Endodermal cell (in vitro differentiated cells): ENCODE data around the gene ICA1. TPM values are rescaled to one million over a fixed set of nuclear protein-coding genes. Genes with fewer than 3 reads are reported as not detected.

Experiments used
- DNase-seq: peaks from one replicate; pipeline ENCODE4 v3.0.0-alpha.2; 2017
- H3K27ac ChIP-seq: 2 replicates; pipeline ENCODE4 v1.5.1; 2013; ENCODE audit warnings: mild to moderate bottlenecking, low read depth, low read length, moderate library complexity
- H3K27me3 ChIP-seq: 2 replicates; pipeline ENCODE4 v1.6.1; 2013; ENCODE audit warnings: mild to moderate bottlenecking, low read length, moderate library complexity; ENCODE audit not compliant: insufficient read depth, control insufficient read depth, poor library complexity, severe bottlenecking
- H3K36me3 ChIP-seq: 2 replicates; pipeline ENCODE4 v1.7.0; 2013; ENCODE audit warnings: mild to moderate bottlenecking, low read length, moderate library complexity; ENCODE audit not compliant: control insufficient read depth, insufficient read depth
- H3K4me1 ChIP-seq: one replicate; pipeline ENCODE4 v1.7.0; 2013; ENCODE audit warnings: low read length; ENCODE audit not compliant: control insufficient read depth, insufficient read depth
- H3K4me3 ChIP-seq: 2 replicates; pipeline ENCODE4 v1.5.1; 2013; ENCODE audit warnings: mild to moderate bottlenecking, low read length, moderate library complexity
- H3K9ac ChIP-seq: 2 replicates; pipeline ENCODE4 v1.6.1; 2013; ENCODE audit warnings: mild to moderate bottlenecking, low read length, moderate library complexity; ENCODE audit not compliant: poor library complexity, severe bottlenecking; ENCODE audit errors: extremely low read depth
- H3K9me3 ChIP-seq: 2 replicates; pipeline ENCODE4 v1.6.1; 2013; ENCODE audit warnings: mild to moderate bottlenecking, low read length, moderate library complexity; ENCODE audit not compliant: control insufficient read depth
- H3K27ac Mint-ChIP-seq: 2 replicates; pipeline ENCODE4 v1.8.0; 2020; ENCODE audit warnings: mixed read lengths
- H3K27me3 Mint-ChIP-seq: 2 replicates; pipeline ENCODE4 v1.8.0; 2021; ENCODE audit warnings: mild to moderate bottlenecking, mixed read lengths; ENCODE audit not compliant: insufficient read depth
- H3K36me3 Mint-ChIP-seq: 2 replicates; pipeline ENCODE4 v1.8.0; 2020; ENCODE audit warnings: low read depth, mixed read lengths
- H3K4me1 Mint-ChIP-seq: 2 replicates; pipeline ENCODE4 v1.8.0; 2020; ENCODE audit warnings: mixed read lengths
- H3K4me3 Mint-ChIP-seq: 2 replicates; pipeline ENCODE4 v1.8.0; 2020; ENCODE audit warnings: mild to moderate bottlenecking, moderate library complexity, mixed read lengths
- H3K9me3 Mint-ChIP-seq: 2 replicates; pipeline ENCODE4 v1.8.0; 2020; ENCODE audit warnings: mild to moderate bottlenecking, mixed read lengths
- WGBS, 2 experiments: methylation state at CpG; one replicate each; pipeline versions ENCODE4 v1.1.5 to v1.1.7; 2013; ENCODE audit warnings: missing lambda C conversion rate in 2 of 2, mixed read lengths in 1 of 2; ENCODE audit not compliant: insufficient coverage in 1 of 2, insufficient read length in 1 of 2; 5-methylcytosine and 5-hydroxymethylcytosine counted together
- total RNA-seq, 2 donors: library from RNA; stranded (reverse); fragmentation: NEBNext Ultra II Directional in 1 of 2; extraction: Animal tissue kit (Norgen Biotek cat#: 25700) in 1 of 2; gene quantifications; 2 replicates in 1 of 2; 3 replicates in 1 of 2; pipeline ENCODE4 v1.2.1, GENCODE V29; 2021
- TF ChIP-seq, protein P1 (sequence below): fragments of 200-600 bp; sonication (generic); conservative IDR thresholded peaks from 2 replicates; pipeline ENCODE4 v1.5.0; 2021; ENCODE audit warnings: antibody characterized with exemption, mild to moderate bottlenecking

The ICA1 gene
- total RNA-seq, 2 donors from 2014 or later: 25.0 to 50.2 TPM

DNA sequence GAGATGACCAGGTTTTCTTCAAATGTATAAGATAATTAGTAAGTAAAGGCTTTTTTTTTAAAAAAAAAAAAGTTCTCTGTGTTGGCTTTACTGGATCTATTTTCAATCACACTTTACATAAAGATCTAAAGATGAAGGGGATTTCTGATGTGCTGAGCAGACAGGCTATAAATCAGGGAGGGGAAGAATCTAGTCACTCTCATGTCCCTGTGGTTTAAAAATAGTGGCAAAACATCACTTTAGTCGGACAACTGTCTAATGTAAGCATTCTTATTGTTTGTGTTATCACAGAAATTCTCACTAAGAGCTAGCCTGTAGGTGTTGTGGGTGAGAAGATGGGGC lies 132.7 kb downstream of the ICA1 start:
- Mint-ChIP-seq H3K9me3 (no peaks in the 10 kb centered on the region), H3K4me3 (no peak overlapping the region)
- 100% methylated on average over 1 of the region's 1 CpG for WGBS, 2 experiments

DNA sequence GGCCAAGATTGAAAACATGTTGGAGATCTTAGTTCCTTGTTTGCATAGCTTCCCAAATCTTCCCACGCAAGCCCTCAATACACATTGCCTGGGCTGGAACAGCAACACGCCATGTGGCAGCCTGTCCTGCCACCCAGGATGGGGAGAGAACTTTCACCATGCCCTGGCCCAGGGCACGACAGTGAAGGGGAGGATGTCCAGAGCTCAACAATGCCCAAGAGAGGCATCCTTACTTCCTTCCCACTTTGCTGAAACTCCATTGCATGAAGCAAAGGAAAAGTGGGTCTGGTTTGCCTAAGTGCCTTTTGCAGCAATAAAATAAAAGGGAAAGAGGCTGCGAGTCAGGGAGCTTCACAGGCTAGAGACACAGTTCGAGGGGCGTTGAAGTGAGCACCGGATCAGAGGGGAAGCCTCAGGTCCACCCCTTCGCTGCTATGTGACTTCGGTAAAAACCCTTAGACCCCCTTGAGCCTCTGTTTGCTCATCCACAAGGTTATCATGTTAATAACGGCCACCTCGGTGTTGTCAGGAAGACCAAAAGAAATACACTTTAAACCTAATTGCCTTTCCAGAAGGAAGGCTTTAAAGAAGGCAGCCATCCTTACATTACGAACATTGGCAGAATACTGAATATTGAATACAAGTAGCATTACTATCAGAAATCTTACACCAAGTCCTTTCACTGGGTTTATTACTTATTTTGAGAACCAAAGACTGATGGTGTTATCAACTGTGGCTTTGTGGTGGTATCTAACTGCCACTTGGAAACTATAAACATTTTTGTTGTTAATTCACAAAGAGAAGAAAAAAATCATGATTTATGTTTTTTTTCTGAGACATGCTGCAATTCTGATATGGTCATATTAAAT lies 133.3 kb downstream of the ICA1 start:
- no peaks in the 10 kb centered on the region for H3K27me3 Mint-ChIP-seq
- no peak overlapping the region for H3K4me3 Mint-ChIP-seq
- H3K27ac Mint-ChIP-seq: no peak overlapping the region
- H3K36me3 Mint-ChIP-seq: peaks cover 8% of the 10 kb centered on the region
- TF ChIP-seq, protein P1, sequence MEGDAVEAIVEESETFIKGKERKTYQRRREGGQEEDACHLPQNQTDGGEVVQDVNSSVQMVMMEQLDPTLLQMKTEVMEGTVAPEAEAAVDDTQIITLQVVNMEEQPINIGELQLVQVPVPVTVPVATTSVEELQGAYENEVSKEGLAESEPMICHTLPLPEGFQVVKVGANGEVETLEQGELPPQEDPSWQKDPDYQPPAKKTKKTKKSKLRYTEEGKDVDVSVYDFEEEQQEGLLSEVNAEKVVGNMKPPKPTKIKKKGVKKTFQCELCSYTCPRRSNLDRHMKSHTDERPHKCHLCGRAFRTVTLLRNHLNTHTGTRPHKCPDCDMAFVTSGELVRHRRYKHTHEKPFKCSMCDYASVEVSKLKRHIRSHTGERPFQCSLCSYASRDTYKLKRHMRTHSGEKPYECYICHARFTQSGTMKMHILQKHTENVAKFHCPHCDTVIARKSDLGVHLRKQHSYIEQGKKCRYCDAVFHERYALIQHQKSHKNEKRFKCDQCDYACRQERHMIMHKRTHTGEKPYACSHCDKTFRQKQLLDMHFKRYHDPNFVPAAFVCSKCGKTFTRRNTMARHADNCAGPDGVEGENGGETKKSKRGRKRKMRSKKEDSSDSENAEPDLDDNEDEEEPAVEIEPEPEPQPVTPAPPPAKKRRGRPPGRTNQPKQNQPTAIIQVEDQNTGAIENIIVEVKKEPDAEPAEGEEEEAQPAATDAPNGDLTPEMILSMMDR: no peak
- H3K4me1 Mint-ChIP-seq: peaks cover 36% of the 10 kb centered on the region
- H3K4me3 ChIP-seq: no peak overlapping the region
- H3K9me3 ChIP-seq: no peaks in the 10 kb centered on the region
- no peaks in the 10 kb centered on the region for H3K36me3 ChIP-seq
- no peaks in the 10 kb centered on the region for H3K4me1 ChIP-seq
- no peak overlapping the region for H3K9ac ChIP-seq
- H3K9me3 Mint-ChIP-seq: no peaks in the 10 kb centered on the region
- DNase-seq: no peak
- H3K27me3 ChIP-seq: no peaks in the 10 kb centered on the region
- no peak overlapping the region for H3K27ac ChIP-seq
- 87 to 90% methylated on average over 8 to 12 of the region's 12 CpGs for WGBS, 2 experiments

More for the DNA sequence above, 132.7 kb downstream of the ICA1 start:
- Histone ChIP-seq H3K36me3 (no peaks in the 10 kb centered on the region), H3K27ac (no peak overlapping the region), H3K9ac (no peak overlapping the region), H3K9me3 (no peaks in the 10 kb centered on the region), H3K4me1 (no peaks in the 10 kb centered on the region), H3K4me3 (no peak overlapping the region), H3K27me3 (no peaks in the 10 kb centered on the region)
- Mint-ChIP-seq H3K27me3 (no peaks in the 10 kb centered on the region), H3K4me1 (peaks cover 38% of the 10 kb centered on the region), H3K36me3 (peaks cover 8% of the 10 kb centered on the region), H3K27ac (no peak overlapping the region)
- no peak for DNase-seq
- TF ChIP-seq, protein P1: no peak

DNA sequence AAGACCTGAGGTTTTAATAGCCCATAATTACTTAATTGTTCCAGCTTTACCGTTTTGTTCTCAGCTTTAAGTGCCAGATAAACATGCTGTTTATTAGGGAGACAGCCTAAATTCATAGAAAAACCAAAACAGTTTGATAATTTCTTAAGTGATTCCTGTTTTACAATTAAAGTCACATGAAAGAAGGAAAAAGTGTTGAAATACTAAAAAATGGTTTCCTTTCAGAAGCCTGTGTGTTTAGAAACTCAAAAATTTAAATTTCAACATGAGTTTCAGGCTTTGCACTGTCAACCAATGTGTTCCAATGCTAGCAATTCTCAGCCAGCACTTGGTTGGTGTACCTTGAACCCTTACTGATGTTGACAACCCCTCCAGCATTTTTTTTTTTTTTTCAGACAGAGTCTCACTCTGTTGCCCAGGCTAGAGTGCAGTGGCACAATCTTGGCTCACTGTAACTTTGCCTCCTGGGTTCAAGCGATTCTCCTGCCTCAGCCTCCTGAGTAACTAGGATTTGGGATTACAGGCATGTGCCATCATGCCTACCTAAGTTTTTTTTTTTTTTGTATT lies 135.3 kb downstream of the ICA1 start:
- no peaks in the 10 kb centered on the region for H3K27me3 ChIP-seq
- Mint-ChIP-seq H3K9me3 (no peaks in the 10 kb centered on the region), H3K4me1 (peaks cover 32% of the 10 kb centered on the region), H3K27me3 (no peaks in the 10 kb centered on the region), H3K27ac (no peak overlapping the region), H3K4me3 (no peak overlapping the region), H3K36me3 (peaks cover 8% of the 10 kb centered on the region)
- no peaks in the 10 kb centered on the region for H3K9me3 ChIP-seq
- TF ChIP-seq, protein P1: no peak
- no peak for DNase-seq
- WGBS, 2 experiments: 83 to 89% methylated on average over 2 of the region's 2 CpGs
- no peaks in the 10 kb centered on the region for H3K36me3 ChIP-seq
- no peaks in the 10 kb centered on the region for H3K4me1 ChIP-seq
- no peak overlapping the region for H3K27ac ChIP-seq
- no peak overlapping the region for H3K4me3 ChIP-seq
- no peak overlapping the region for H3K9ac ChIP-seq
